ENCODE results near the gene KCTD14. TPM values are rescaled to one million over a fixed set of nuclear protein-coding genes. Genes with fewer than 3 reads are reported as not detected.
"Not testable (repeated sequence)": the region's sequence is repeated elsewhere in the genome, so short reads cannot be mapped to it uniquely, and the experiment has no call there.

The KCTD14 gene
- total RNA-seq, 2 donors from 2014 or later, result 0.29 to 0.45 TPM

DNA sequence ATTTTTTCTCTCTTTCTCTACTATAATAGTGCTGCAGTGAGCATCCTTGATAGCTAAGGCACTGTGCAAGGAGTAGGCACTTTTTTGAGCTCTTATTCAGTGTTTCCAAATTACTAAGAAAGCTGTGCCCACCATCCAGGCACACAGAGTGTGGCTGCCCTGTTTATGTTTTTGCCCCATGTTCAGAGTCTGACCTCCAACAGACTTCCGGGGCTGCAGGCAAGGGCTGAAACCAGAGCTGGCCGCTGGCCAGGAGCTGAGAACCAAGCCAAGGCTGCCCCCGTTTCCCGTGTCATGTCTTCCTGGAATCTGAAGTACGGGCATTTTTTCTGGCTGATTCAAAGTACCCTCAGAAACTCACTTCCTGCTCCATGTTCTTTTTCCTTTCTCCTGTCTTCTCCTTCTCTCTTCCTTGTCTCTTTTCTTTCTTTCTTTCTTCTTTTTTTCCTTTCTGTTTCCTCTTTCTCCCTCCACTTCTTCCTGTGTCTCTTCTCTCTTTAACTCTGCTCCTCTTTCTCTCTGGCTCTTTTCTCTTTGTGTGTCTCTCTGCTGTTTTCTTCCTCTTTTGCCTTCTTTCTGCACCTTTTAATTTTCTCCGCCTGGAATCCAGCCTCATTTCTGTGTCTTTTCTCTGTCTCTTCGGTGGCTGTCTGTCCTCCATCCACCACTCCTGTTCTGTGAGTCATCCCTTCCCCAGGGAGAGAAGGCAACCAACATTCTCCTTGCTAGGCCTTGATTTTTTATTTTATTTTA, 17.0 kb upstream of the KCTD14 start:
- ATAC-seq, result peak; percentile 77 to 78
- no peaks in the 10 kb centered on the region for H3K27me3 Mint-ChIP-seq
- DNase-seq (ENCODE audit: low spot score), result peak; percentile 71
- H3K4me1 Mint-ChIP-seq (ENCODE audit: low read depth in 2 of 2), result peaks cover 11 to 19% of the 10 kb centered on the region in 2 donors
- H3K4me3 Mint-ChIP-seq, result peak overlapping the region; percentile 76
- H3K27ac Mint-ChIP-seq, result peak overlapping the region; percentile 88 to 94
- no peaks in the 10 kb centered on the region for H3K36me3 Mint-ChIP-seq
- no peaks in the 10 kb centered on the region for H3K9me3 Mint-ChIP-seq

GRCh38 chr11:78039391-78039918, 16.4 kb upstream of the KCTD14 start:
- Mint-ChIP-seq H3K36me3 (no peaks in the 10 kb centered on the region), H3K4me3 (peak overlapping the region; percentile 76), H3K9me3 (no peaks in the 10 kb centered on the region), H3K27ac (peak overlapping the region; percentile 88 to 94), H3K27me3 (no peaks in the 10 kb centered on the region), H3K4me1 (ENCODE audit: low read depth in 2 of 2) (peaks cover 11 to 19% of the 10 kb centered on the region in 2 donors)
- DNase-seq (ENCODE audit: low spot score) (no peak), ATAC-seq (no peak)

- ATAC-seq (no peak), DNase-seq (ENCODE audit: low spot score) (no peak)
- Mint-ChIP-seq H3K4me3 (peak overlapping the region; percentile 41), H3K4me1 (ENCODE audit: low read depth in 2 of 2) (peaks cover 11 to 19% of the 10 kb centered on the region in 2 donors), H3K27ac (peak overlapping the region in 1 of 2 donors; percentile 94), H3K27me3 (no peaks in the 10 kb centered on the region), H3K36me3 (no peaks in the 10 kb centered on the region), H3K9me3 (no peaks in the 10 kb centered on the region)
Observed at GRCh38 chr11:78038697-78039313, 15.7 kb upstream of the KCTD14 start.

DNA sequence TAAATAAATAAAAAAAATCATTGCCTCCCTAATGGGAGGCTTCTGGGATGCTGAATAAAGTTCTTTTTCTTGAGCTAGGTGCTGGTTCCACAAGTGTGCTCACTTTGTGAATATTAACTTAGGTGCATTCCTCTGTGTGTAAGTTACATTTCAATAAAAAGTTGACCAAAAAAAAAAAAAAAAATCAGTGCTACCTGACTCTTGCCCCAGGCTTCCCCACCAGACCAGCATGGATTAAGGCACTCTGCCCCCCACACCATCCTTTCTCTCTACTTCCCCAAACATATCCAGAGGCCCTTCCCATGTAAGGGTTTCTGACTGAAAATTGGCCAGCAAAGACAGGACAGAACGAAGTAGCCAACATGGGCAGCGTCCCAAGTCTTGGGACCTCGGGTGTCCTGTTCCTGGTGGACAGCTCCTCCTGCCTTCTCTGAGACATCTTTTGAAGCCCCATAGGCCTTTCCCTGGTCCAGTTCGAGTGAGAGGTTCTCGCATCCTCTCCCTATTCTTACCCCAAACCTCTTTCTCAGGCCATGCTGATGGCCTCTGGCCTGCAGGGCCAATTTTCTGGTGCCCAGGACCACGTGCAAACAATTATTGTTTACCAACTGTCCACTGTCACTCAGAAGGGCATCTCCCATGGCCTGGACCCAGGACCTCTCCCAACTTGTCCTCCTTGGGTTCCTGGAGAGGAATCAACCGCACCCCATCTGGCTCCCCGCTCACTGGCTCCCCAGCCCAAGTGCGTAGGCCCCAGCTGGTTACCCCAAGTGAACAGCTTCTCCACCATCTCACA, 14.9 kb upstream of the KCTD14 start:
- DNase-seq (ENCODE audit: low spot score) (no peak), ATAC-seq (no peak)
- H3K36me3 Mint-ChIP-seq, result no peaks in the 10 kb centered on the region
- no peaks in the 10 kb centered on the region for H3K27me3 Mint-ChIP-seq
- no peaks in the 10 kb centered on the region for H3K9me3 Mint-ChIP-seq
- peak overlapping the region; percentile 41 for H3K4me3 Mint-ChIP-seq
- H3K27ac Mint-ChIP-seq, result peak overlapping the region in 1 of 2 donors; percentile 71
- peaks cover 11 to 15% of the 10 kb centered on the region in 2 donors for H3K4me1 Mint-ChIP-seq (ENCODE audit: low read depth in 2 of 2)

GRCh38 chr11:78037056-78037455, 14.0 kb upstream of the KCTD14 start:
- H3K9me3 Mint-ChIP-seq, result no peaks in the 10 kb centered on the region
- H3K36me3 Mint-ChIP-seq, result no peaks in the 10 kb centered on the region
- ATAC-seq (no peak), DNase-seq (ENCODE audit: low spot score) (no peak)
- no peak overlapping the region for H3K4me3 Mint-ChIP-seq
- H3K4me1 Mint-ChIP-seq (ENCODE audit: low read depth in 2 of 2), result peaks cover 11 to 15% of the 10 kb centered on the region in 2 donors
- H3K27ac Mint-ChIP-seq, result no peak overlapping the region
- no peaks in the 10 kb centered on the region for H3K27me3 Mint-ChIP-seq

DNA sequence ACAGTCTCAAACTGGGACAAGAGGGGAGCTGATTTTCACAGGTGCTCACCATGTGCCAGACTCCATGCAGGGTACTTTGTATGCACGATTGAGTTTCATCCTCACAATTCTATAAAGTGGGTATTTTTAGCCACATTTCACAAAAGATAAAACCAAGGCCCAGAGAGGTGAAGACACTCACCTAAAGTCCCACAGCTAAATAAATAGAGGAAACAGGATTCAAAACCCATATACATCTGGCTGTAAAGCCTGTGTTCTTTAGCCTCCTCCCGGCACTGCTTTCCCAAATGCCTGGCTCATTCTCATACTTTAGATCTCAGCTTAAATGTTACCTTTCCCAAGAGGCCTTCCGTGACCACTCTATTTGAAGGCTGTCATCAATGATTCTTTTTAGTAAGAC, 13.2 kb upstream of the KCTD14 start:
- Mint-ChIP-seq H3K36me3 (no peaks in the 10 kb centered on the region), H3K9me3 (no peaks in the 10 kb centered on the region), H3K4me3 (no peak overlapping the region), H3K27ac (no peak overlapping the region), H3K4me1 (ENCODE audit: low read depth in 2 of 2) (peaks cover 11 to 12% of the 10 kb centered on the region in 2 donors), H3K27me3 (no peaks in the 10 kb centered on the region)
- ATAC-seq (no peak), DNase-seq (ENCODE audit: low spot score) (no peak)

GRCh38 chr11:78034623-78035022, 11.5 kb upstream of the KCTD14 start:
- no peak for ATAC-seq
- no peaks in the 10 kb centered on the region for H3K27me3 Mint-ChIP-seq
- H3K9me3 Mint-ChIP-seq, result no peaks in the 10 kb centered on the region
- H3K4me3 Mint-ChIP-seq, result no peak overlapping the region
- no peak for DNase-seq (ENCODE audit: low spot score)
- H3K27ac Mint-ChIP-seq, result no peak overlapping the region
- no peaks in the 10 kb centered on the region for H3K36me3 Mint-ChIP-seq
- peaks cover 2 to 4% of the 10 kb centered on the region in 2 donors for H3K4me1 Mint-ChIP-seq (ENCODE audit: low read depth in 2 of 2)

DNA sequence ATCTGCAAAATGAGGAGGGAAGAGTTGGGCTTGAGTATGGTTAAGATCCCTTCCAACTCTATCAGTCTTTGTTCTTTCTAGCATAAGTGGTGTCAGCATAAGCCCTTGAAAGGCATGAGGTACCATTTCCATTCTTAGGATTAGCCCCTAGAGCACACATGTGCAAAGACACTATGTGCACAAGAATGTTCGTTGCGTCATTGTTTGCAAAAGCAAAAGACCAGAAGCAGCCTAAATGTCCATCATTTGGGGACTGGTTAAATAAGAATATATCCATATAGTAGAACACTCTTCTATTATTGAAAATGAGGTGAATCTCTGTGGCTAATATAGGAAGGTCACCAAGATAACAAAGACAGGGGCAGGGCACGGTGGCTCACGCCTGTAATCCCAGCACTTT, 10.0 kb upstream of the KCTD14 start:
- Mint-ChIP-seq H3K36me3 (no peaks in the 10 kb centered on the region), H3K27ac (no peak overlapping the region), H3K27me3 (no peaks in the 10 kb centered on the region), H3K4me1 (ENCODE audit: low read depth in 2 of 2) (no peaks in the 10 kb centered on the region), H3K4me3 (no peak overlapping the region), H3K9me3 (no peaks in the 10 kb centered on the region)
- DNase-seq (ENCODE audit: low spot score), result no peak
- ATAC-seq, result no peak

DNA sequence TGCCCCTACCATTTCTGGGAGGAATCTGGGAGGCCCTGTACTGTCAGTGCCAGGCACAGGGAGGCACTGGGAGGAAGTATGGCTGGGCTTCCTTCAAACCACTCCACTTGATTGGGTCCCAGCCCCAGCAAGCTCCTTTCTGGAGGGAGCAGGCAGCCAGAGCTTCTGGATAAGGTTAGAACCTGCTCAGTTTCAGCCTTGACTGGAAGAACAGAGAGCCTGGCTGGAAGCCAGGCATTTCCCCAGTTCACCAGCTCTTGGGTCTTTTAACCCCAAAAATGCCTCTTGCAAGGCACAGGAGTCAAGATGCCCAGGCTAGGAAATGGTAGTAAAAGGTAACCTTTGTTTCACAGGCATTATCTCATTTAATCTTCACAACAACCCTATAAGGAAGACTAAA, 9.0 kb upstream of the KCTD14 start:
- Mint-ChIP-seq H3K27ac (no peak overlapping the region), H3K4me1 (ENCODE audit: low read depth in 2 of 2) (no peaks in the 10 kb centered on the region), H3K4me3 (no peak overlapping the region), H3K36me3 (no peaks in the 10 kb centered on the region), H3K27me3 (no peaks in the 10 kb centered on the region), H3K9me3 (no peaks in the 10 kb centered on the region)
- ATAC-seq (no peak), DNase-seq (ENCODE audit: low spot score) (no peak)

DNA sequence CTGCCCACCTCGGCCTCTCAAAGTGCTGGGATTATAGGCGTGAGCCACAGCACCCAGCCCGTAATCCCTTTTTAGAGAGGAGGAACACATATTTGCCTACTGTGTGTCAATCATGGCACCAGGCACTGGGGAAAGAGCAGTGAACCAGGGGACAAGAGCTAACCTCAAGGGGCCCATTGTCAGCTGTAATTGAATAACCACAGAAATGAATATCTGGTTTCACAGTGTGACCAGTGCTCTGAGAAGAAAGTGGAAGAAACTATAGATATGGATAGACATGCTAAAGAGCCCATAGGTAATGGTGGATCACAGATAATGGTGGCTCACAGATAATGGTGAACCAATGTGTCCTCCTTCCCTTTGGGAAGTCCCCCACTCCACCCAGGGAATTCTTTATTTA, 8.6 kb upstream of the KCTD14 start:
- Mint-ChIP-seq H3K27ac (no peak overlapping the region), H3K9me3 (no peaks in the 10 kb centered on the region), H3K4me1 (ENCODE audit: low read depth in 2 of 2) (no peaks in the 10 kb centered on the region), H3K36me3 (no peaks in the 10 kb centered on the region), H3K27me3 (no peaks in the 10 kb centered on the region), H3K4me3 (no peak overlapping the region)
- ATAC-seq (no peak), DNase-seq (ENCODE audit: low spot score) (no peak)

GRCh38 chr11:78030429-78031325, 7.6 kb upstream of the KCTD14 start:
- Mint-ChIP-seq H3K4me3 (no peak overlapping the region), H3K27me3 (no peaks in the 10 kb centered on the region), H3K9me3 (no peaks in the 10 kb centered on the region), H3K27ac (no peak overlapping the region), H3K4me1 (ENCODE audit: low read depth in 2 of 2) (no peaks in the 10 kb centered on the region), H3K36me3 (no peaks in the 10 kb centered on the region)
- DNase-seq (ENCODE audit: low spot score) (no peak), ATAC-seq (peak in 1 of 2 donors; percentile 28)

- H3K4me3 Mint-ChIP-seq; H3K36me3 Mint-ChIP-seq; H3K27me3 Mint-ChIP-seq; H3K4me1 Mint-ChIP-seq (ENCODE audit: low read depth in 2 of 2); H3K9me3 Mint-ChIP-seq; H3K27ac Mint-ChIP-seq; DNase-seq (ENCODE audit: low spot score); ATAC-seq: not testable (repeated sequence)
Observed at GRCh38 chr11:78028423-78028822, 5.3 kb upstream of the KCTD14 start.

GRCh38 chr11:78027759-78028158, 4.7 kb upstream of the KCTD14 start:
- H3K27ac Mint-ChIP-seq, result no peak overlapping the region
- no peak overlapping the region for H3K4me3 Mint-ChIP-seq
- no peaks in the 10 kb centered on the region for H3K9me3 Mint-ChIP-seq
- no peaks in the 10 kb centered on the region for H3K36me3 Mint-ChIP-seq
- no peak for DNase-seq (ENCODE audit: low spot score)
- H3K27me3 Mint-ChIP-seq, result peaks cover 4 to 8% of the 10 kb centered on the region in 2 donors
- no peak for ATAC-seq
- peaks cover under 1 to 1% of the 10 kb centered on the region in 2 donors for H3K4me1 Mint-ChIP-seq (ENCODE audit: low read depth in 2 of 2)

All from natural killer cell treated with Interleukin-12 subunit alpha and Interleukin-12 subunit beta and Interleukin-15 and Interleukin-18, amount 100 ng/mL, for 72 hours (primary cell).